Gastroesophageal sphincter (tissue), 4 donors: Measurements from ENCODE around the gene FNBP1. TPM values are rescaled to one million over a fixed set of nuclear protein-coding genes. Genes with fewer than 3 reads are reported as not detected.

ENCODE experiments used
- ATAC-seq: fragments of 150-250 bp; one replicate; pipeline ENCODE4 v1.9.1; 2016; ENCODE audit warnings: mild to moderate bottlenecking, moderate library complexity
- H3K27ac ChIP-seq, 4 donors: fragments of 200-600 bp; sonication (generic) in 3 of 4; 1 replicate in 3 of 4; 2 replicates in 1 of 4; pipeline ENCODE4 v1.5.1; 2016 to 2019
- H3K27me3 ChIP-seq: fragments of 200-600 bp; sonication (generic); one replicate; pipeline ENCODE4 v1.5.1; 2019
- H3K36me3 ChIP-seq, 2 donors: fragments of 200-600 bp; sonication (generic); one replicate each; pipeline ENCODE4 v1.5.1; 2019; ENCODE audit warnings: control low read depth in 1 of 2
- H3K4me1 ChIP-seq, 3 donors: fragments of 200-600 bp; sonication (generic); 1 replicate in 2 of 3; 2 replicates in 1 of 3; pipeline ENCODE4 v1.5.1; 2016 to 2019; ENCODE audit warnings: control low read depth in 2 of 3
- H3K4me3 ChIP-seq, 2 donors: fragments of 200-600 bp; sonication (generic); one replicate each; pipeline ENCODE4 v1.5.1; 2019; ENCODE audit warnings: mild to moderate bottlenecking in 1 of 2, moderate library complexity in 1 of 2
- H3K9me3 ChIP-seq, 3 donors: fragments of 200-600 bp; sonication (generic); one replicate each; pipeline ENCODE4 v1.5.1; 2017 to 2019; ENCODE audit warnings: control low read depth in 2 of 3
- EP300 ChIP-seq: sonication (generic); formaldehyde crosslinking; IDR thresholded peaks from one replicate; pipeline ENCODE4 v1.6.1; 2017; ENCODE audit warnings: antibody characterized with exemption, mild to moderate bottlenecking
- POLR2A ChIP-seq, 2 donors: fragments of 450-650 bp; IDR thresholded peaks; one replicate each; pipeline ENCODE4 v1.6.1; 2017; ENCODE audit warnings: antibody characterized with exemption in 2 of 2, mild to moderate bottlenecking in 2 of 2, moderate library complexity in 1 of 2
- POLR2AphosphoS5 ChIP-seq: sonication (generic); formaldehyde crosslinking; IDR thresholded peaks from one replicate; pipeline ENCODE4 v1.6.1; 2017; ENCODE audit warnings: antibody characterized with exemption
- WGBS, 2 donors: methylation state at CpG; one replicate each; pipeline ENCODE4 v1.1.5; 2018; ENCODE audit warnings: low coverage in 1 of 2; 5-methylcytosine and 5-hydroxymethylcytosine counted together
- total RNA-seq, 4 donors: library from RNA; depleted of rRNA; stranded (reverse); fragments of >200 nt; gene quantifications; one replicate each; pipeline ENCODE4 v1.1.0, GENCODE V29; 2016
- TF ChIP-seq, protein P1 (sequence below), 4 experiments: fragments of 200-600 bp in 2 of 4; fragments of 450-650 bp in 2 of 4; sonication (generic) in 1 of 4; IDR thresholded peaks; one replicate each; pipeline ENCODE4 v1.5.1; 2017 to 2019; ENCODE audit warnings: antibody characterized with exemption in 4 of 4, mild to moderate bottlenecking in 2 of 4, moderate library complexity in 2 of 4

Gene FNBP1
- total RNA-seq, 4 donors from 2014 or later: 119 to 343 (median 188) TPM

DNA sequence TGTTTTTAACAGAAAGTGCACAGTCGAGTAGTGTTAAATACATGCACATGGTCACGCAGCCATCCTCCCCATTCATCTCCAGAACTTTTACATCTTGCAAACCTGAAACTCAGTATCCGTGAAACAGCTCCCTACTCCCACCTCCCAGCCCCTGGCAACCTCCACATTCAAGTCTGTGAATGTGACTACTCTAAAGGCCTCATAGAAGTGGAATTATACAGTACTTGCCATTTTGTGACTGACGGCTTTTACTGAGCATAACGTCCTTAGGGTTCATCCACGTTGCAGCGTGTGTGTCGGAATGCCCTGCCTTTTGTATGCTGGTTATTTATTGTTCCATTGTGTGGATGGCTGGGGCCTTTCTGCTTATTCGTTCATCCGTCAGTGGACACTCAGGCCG, 171.9 kb downstream of the FNBP1 start:
- H3K9me3 ChIP-seq: no peaks in the 10 kb centered on the region
- no peaks in the 10 kb centered on the region for H3K4me1 ChIP-seq
- TF ChIP-seq POLR2A (IDR thresholded peaks at IDR 0.05) (no peak), POLR2AphosphoS5 (no peak), EP300 (no peak)
- TF ChIP-seq, protein P1, sequence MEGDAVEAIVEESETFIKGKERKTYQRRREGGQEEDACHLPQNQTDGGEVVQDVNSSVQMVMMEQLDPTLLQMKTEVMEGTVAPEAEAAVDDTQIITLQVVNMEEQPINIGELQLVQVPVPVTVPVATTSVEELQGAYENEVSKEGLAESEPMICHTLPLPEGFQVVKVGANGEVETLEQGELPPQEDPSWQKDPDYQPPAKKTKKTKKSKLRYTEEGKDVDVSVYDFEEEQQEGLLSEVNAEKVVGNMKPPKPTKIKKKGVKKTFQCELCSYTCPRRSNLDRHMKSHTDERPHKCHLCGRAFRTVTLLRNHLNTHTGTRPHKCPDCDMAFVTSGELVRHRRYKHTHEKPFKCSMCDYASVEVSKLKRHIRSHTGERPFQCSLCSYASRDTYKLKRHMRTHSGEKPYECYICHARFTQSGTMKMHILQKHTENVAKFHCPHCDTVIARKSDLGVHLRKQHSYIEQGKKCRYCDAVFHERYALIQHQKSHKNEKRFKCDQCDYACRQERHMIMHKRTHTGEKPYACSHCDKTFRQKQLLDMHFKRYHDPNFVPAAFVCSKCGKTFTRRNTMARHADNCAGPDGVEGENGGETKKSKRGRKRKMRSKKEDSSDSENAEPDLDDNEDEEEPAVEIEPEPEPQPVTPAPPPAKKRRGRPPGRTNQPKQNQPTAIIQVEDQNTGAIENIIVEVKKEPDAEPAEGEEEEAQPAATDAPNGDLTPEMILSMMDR (IDR thresholded peaks at IDR 0.05): no peak
- peaks cover 0 to 46% of the 10 kb centered on the region in 2 donors for H3K36me3 ChIP-seq
- no peak overlapping the region for H3K27ac ChIP-seq
- H3K27me3 ChIP-seq: no peaks in the 10 kb centered on the region
- H3K4me3 ChIP-seq: no peak overlapping the region
- ATAC-seq: no peak
- WGBS, 2 donors: 88 to 91% methylated on average over 10 of the region's 11 CpGs

DNA sequence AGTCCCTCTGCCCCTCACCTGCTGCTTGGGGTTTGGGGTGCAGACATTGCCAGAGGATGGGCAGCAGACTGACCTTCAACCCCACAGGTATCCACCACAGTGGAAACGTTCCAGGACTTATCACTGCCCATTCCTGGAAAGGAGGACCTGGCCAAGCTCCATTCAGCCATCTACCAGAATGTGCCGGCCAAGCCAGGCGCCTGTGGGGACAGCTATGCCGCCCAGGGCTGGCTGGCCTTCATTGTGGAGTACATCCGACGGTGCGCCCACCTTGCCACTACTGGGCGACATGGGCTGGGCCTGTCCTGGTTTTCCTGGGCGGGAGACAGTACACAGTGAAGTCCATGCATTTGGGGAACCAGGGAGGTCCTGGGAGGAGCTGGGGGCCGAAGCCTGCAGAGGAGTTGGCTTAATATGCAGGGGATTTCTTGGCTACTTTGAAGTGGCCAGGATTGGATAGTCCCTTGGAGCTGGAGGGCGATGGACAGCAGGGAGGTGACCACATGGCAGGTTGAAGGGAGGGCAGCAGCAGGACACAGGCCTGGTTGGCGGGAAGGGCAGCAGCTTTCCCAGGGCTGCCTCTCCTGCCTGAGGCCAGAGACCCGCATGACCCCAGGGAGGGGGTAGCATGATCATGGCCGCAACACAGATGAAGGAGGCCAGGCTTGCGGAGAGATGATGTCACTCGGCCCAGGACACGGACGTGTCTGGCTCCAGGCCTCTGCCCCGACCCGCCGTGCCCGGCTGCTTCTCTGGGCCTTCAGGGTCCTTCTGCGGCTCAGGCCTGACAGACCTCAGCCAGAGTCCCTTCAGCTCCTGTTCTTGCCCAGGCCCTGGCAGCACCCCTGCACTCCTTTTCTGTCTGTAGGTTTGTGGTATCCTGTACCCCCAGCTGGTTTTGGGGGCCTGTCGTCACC, 173.1 kb downstream of the FNBP1 start:
- no peaks in the 10 kb centered on the region for H3K27me3 ChIP-seq
- H3K9me3 ChIP-seq: no peaks in the 10 kb centered on the region
- no peak for TF ChIP-seq POLR2A (IDR thresholded peaks at IDR 0.05)
- TF ChIP-seq EP300: no peak
- TF ChIP-seq, protein P1 (IDR thresholded peaks at IDR 0.05): no peak
- TF ChIP-seq POLR2AphosphoS5: no peak
- ATAC-seq: no peak
- WGBS, 2 donors: 76 to 90% methylated on average over 4 to 5 of the region's 24 CpGs
- no peaks in the 10 kb centered on the region for H3K4me1 ChIP-seq
- H3K4me3 ChIP-seq: no peak overlapping the region
- peaks cover 0 to 58% of the 10 kb centered on the region in 2 donors for H3K36me3 ChIP-seq
- H3K27ac ChIP-seq: no peak overlapping the region

DNA sequence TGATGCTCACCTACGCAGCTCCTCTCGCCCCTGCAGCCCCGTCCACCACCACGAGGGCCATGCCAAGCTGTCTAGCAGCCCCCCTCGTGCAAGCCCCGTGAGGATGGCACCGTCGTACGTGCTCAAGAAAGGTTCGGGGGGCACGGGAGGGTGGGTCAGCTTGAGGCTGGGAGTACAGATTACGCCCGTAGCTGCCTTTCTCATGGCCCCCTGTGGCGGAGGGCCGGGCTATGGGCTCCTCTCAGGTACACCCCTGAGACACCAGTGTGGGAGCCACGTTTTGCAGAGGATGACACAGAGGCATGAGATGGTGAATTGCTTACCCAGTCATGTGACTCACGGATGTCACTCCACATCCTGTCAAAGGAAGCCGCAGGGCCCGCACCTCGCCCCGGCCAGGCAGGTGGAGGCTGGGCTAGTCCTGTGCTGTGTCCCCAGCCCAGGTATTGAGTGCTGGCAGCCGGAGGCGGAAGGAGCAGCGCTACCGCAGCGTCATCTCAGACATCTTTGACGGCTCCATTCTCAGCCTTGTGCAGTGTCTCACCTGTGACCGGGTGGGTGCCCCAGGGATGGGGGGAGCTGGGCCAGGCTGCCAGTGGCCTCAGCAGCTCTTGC, 174.0 kb downstream of the FNBP1 start:
- peak; percentile 34 for ATAC-seq
- no peak for TF ChIP-seq EP300
- no peaks in the 10 kb centered on the region for H3K4me1 ChIP-seq
- peaks cover 0 to 65% of the 10 kb centered on the region in 2 donors for H3K36me3 ChIP-seq
- H3K4me3 ChIP-seq: no peak overlapping the region
- no peaks in the 10 kb centered on the region for H3K9me3 ChIP-seq
- WGBS, 2 donors: no CpG with 5 or more reads among the region's 28 CpGs
- no peak overlapping the region for H3K27ac ChIP-seq
- no peaks in the 10 kb centered on the region for H3K27me3 ChIP-seq

DNA sequence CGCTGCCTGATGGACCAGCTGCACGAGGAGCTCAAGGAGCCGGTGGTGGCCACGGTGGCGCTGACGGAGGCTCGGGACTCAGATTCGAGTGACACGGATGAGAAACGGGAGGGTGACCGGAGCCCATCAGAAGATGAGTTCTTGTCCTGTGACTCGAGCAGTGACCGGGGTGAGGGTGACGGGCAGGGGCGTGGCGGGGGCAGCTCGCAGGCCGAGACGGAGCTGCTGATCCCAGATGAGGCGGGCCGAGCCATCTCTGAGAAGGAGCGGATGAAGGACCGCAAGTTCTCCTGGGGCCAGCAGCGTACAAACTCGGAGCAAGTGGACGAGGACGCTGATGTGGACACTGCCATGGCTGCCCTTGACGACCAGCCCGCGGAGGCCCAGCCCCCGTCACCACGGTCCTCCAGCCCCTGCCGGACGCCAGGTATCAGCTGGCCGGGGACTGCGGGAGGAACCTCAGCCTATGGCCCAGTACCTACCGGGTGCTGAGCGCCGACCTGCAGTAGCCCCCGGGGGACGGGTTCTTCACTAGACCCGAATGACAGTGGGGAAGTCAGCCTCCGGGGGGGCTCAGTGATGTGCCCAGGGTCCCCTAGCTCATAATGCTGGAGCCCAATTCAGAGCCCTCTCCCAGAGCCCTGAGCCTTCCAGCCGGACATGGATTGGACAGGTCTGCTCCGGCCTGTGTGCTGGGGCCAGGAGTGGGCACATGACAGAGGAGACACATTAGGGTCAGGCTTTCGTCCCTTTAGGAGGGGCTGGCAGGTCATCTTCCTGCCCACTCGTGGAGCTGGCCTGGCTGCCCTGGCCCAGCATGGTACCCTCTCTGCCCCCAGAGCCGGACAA, 174.7 kb downstream of the FNBP1 start:
- no CpG with 5 or more reads among the region's 48 CpGs for WGBS, 2 donors
- no peak for ATAC-seq
- Histone ChIP-seq H3K27ac (no peak overlapping the region), H3K9me3 (no peaks in the 10 kb centered on the region), H3K27me3 (no peaks in the 10 kb centered on the region), H3K4me1 (no peaks in the 10 kb centered on the region), H3K36me3 (peaks cover 0 to 72% of the 10 kb centered on the region in 2 donors), H3K4me3 (no peak overlapping the region)
- TF ChIP-seq, protein P1 (IDR thresholded peaks at IDR 0.05): no peak
- TF ChIP-seq POLR2AphosphoS5: no peak
- TF ChIP-seq EP300: no peak
- TF ChIP-seq POLR2A (IDR thresholded peaks at IDR 0.05): no peak
